ENCODE results near the gene FAM124A.

The FAM124A gene

DNA sequence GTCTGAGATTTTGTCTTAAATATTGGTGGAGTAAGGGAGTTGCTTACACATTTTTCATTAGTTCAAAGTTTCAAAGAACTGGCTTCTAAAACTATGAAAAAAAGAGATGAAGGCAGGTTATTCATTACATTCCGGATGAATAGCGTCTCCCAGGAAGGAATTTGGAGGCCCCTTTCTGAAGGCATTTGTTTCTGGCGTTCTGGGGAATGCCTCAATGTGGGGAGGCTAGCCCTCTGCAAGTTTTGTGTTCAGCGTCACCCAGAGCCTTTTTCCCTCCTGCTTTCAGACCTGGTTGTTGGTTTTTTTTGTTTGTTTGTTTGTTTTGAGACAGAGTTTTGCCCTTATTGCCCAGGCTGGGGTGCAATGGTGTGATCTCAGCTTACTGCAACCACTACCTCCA is 21.0 kb downstream of the FAM124A start:
- H3K36me3 ChIP-seq (ENCODE audit: insufficient read depth, low read length) = no peaks in the 10 kb centered on the region
- ATAC-seq (ENCODE audit: insufficient read depth, low read depth) = no peak
- H3K4me2 ChIP-seq (ENCODE audit: insufficient read depth, low read length) = no peak overlapping the region

DNA sequence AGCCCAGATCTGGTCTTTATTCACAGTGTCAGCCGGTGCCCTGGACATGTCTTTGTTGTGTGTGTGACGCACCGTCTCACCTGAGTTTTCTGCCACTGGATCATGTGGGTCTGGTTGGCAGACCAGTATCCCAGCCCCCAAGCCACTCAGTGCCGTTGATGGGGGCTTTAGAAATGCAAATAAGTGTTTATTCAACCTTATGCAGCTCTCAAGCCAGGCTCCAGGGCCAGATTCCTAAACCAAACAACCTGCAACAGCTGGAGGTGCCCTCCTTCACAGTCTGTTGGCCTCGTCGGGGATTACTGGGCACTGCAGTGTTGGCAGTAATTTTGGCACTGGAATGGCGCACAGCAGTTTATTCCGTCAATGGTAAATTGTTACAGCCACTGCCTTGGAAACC is 21.6 kb downstream of the FAM124A start:
- H3K4me3 ChIP-seq (ENCODE audit: low read depth in 1 of 2, low read length in 2 of 2) = no peak overlapping the region
- H3K4me1 ChIP-seq (ENCODE audit: insufficient read depth, low read length) = no peaks in the 10 kb centered on the region
- no peaks in the 10 kb centered on the region for H4K20me1 ChIP-seq (ENCODE audit: insufficient read depth, low read length)
- no peak overlapping the region for H3K27ac ChIP-seq (ENCODE audit: low read length)
- no peaks in the 10 kb centered on the region for H3K36me3 ChIP-seq (ENCODE audit: insufficient read depth, low read length)
- H2AFZ ChIP-seq (ENCODE audit: low read depth, low read length) = no peak overlapping the region
- H3K9ac ChIP-seq (ENCODE audit: low read depth, low read length) = no peak overlapping the region
- no peak overlapping the region for H3K4me2 ChIP-seq (ENCODE audit: insufficient read depth, low read length)
- H3K79me2 ChIP-seq (ENCODE audit: insufficient read depth, low read length) = no peaks in the 10 kb centered on the region
- peaks cover 3% of the 10 kb centered on the region for H3K27me3 ChIP-seq (ENCODE audit: insufficient read depth, low read length, poor library complexity)
- H3K9me3 ChIP-seq (ENCODE audit: insufficient read depth, low read length, severe bottlenecking) = no peaks in the 10 kb centered on the region
- ATAC-seq (ENCODE audit: insufficient read depth, low read depth) = no peak
- TF ChIP-seq, protein P1, sequence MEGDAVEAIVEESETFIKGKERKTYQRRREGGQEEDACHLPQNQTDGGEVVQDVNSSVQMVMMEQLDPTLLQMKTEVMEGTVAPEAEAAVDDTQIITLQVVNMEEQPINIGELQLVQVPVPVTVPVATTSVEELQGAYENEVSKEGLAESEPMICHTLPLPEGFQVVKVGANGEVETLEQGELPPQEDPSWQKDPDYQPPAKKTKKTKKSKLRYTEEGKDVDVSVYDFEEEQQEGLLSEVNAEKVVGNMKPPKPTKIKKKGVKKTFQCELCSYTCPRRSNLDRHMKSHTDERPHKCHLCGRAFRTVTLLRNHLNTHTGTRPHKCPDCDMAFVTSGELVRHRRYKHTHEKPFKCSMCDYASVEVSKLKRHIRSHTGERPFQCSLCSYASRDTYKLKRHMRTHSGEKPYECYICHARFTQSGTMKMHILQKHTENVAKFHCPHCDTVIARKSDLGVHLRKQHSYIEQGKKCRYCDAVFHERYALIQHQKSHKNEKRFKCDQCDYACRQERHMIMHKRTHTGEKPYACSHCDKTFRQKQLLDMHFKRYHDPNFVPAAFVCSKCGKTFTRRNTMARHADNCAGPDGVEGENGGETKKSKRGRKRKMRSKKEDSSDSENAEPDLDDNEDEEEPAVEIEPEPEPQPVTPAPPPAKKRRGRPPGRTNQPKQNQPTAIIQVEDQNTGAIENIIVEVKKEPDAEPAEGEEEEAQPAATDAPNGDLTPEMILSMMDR (IDR thresholded peaks at IDR 0.05; ENCODE audit: borderline replicate concordance, extremely low read depth, low read length, poor library complexity, severe bottlenecking) = no peak
- no peak for TF ChIP-seq EZH2 (IDR thresholded peaks at IDR 0.05; ENCODE audit: borderline replicate concordance, low read depth, low read length, severe bottlenecking)
- DNase-seq = no peak

More for the DNA sequence above, 21.0 kb downstream of the FAM124A start:
- H3K27me3 ChIP-seq (ENCODE audit: insufficient read depth, low read length, poor library complexity) = peaks cover 3% of the 10 kb centered on the region
- no peaks in the 10 kb centered on the region for H3K4me1 ChIP-seq (ENCODE audit: insufficient read depth, low read length)
- no peak for DNase-seq
- H4K20me1 ChIP-seq (ENCODE audit: insufficient read depth, low read length) = no peaks in the 10 kb centered on the region
- H3K9ac ChIP-seq (ENCODE audit: low read depth, low read length) = no peak overlapping the region
- TF ChIP-seq, protein P1 (IDR thresholded peaks at IDR 0.05; ENCODE audit: borderline replicate concordance, extremely low read depth, low read length, poor library complexity, severe bottlenecking) = no peak
- no peak for TF ChIP-seq EZH2 (IDR thresholded peaks at IDR 0.05; ENCODE audit: borderline replicate concordance, low read depth, low read length, severe bottlenecking)
- H3K9me3 ChIP-seq (ENCODE audit: insufficient read depth, low read length, severe bottlenecking) = no peaks in the 10 kb centered on the region
- no peaks in the 10 kb centered on the region for H3K79me2 ChIP-seq (ENCODE audit: insufficient read depth, low read length)
- H3K27ac ChIP-seq (ENCODE audit: low read length) = no peak overlapping the region
- H3K4me3 ChIP-seq (ENCODE audit: low read depth in 1 of 2, low read length in 2 of 2) = no peak overlapping the region
- H2AFZ ChIP-seq (ENCODE audit: low read depth, low read length) = no peak overlapping the region

DNA sequence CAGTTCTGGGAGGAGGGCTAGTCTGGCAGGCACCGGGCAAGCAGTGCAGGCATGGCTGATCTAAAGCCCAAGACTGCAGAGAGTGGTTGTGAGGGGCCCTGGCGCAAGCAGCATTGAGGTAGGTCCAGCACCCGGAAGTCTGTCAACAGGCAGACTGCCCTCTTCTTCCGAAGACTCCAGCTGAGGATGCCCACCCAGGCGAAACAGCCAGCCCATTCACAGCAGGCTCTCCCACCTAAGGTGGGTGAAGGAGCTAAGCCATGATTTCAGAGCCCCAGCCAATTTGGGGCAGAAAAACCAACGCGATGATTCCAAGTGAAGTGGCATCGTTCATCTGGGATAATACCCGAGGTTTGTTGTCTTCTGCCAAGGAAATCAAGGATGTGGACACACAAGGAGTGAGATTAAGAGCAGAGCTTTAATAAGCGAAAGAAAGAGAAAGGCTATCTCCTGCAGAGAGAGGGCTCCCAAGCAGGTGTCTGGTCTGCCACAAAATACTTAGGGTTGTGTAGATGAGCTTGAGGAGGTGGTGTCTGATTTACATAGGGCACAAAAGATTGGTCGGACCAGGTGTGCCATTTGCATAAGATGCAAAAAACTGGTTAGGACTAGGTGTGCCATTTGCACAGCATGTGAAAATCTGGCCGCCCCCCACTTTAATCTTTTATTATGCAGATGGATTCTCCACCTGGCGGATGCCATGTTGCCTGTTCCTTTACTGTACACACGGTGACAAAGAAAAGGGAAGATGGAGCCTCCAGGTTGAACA is 22.6 kb downstream of the FAM124A start:
- H3K27ac ChIP-seq (ENCODE audit: low read length) = no peak overlapping the region
- no peak overlapping the region for H2AFZ ChIP-seq (ENCODE audit: low read depth, low read length)
- no peaks in the 10 kb centered on the region for H3K36me3 ChIP-seq (ENCODE audit: insufficient read depth, low read length)
- no peak for DNase-seq
- no peaks in the 10 kb centered on the region for H3K79me2 ChIP-seq (ENCODE audit: insufficient read depth, low read length)
- H3K4me1 ChIP-seq (ENCODE audit: insufficient read depth, low read length) = no peaks in the 10 kb centered on the region
- no peaks in the 10 kb centered on the region for H4K20me1 ChIP-seq (ENCODE audit: insufficient read depth, low read length)
- no peak overlapping the region for H3K9ac ChIP-seq (ENCODE audit: low read depth, low read length)
- H3K4me3 ChIP-seq (ENCODE audit: low read depth in 1 of 2, low read length in 2 of 2) = no peak overlapping the region
- H3K4me2 ChIP-seq (ENCODE audit: insufficient read depth, low read length) = no peak overlapping the region
- H3K9me3 ChIP-seq (ENCODE audit: insufficient read depth, low read length, severe bottlenecking) = no peaks in the 10 kb centered on the region
- ATAC-seq (ENCODE audit: insufficient read depth, low read depth) = no peak
- TF ChIP-seq, protein P1 (IDR thresholded peaks at IDR 0.05; ENCODE audit: borderline replicate concordance, extremely low read depth, low read length, poor library complexity, severe bottlenecking) = no peak
- TF ChIP-seq EZH2 (IDR thresholded peaks at IDR 0.05; ENCODE audit: borderline replicate concordance, low read depth, low read length, severe bottlenecking) = no peak
- peaks cover 1% of the 10 kb centered on the region for H3K27me3 ChIP-seq (ENCODE audit: insufficient read depth, low read length, poor library complexity)
